GM23338 (cell line): ENCODE results near the gene ATF2. TPM values are rescaled to one million over a fixed set of nuclear protein-coding genes. Genes with fewer than 3 reads are reported as not detected.

Experiments
- ATAC-seq: fragments of 200-7000 bp; cut with Tn5 transposase; 3 replicates; pipeline ENCODE4 v1.9.1; 2020
- DNase-seq: peaks from one replicate; pipeline ENCODE4 v3.0.0-alpha.2; 2015; ENCODE audit warnings: low spot score
- H2AFZ ChIP-seq: fragments of 200-600 bp; sonication (generic); 2 replicates; pipeline ENCODE4 v1.8.0; 2016; ENCODE audit warnings: antibody characterized with exemption, mild to moderate bottlenecking, moderate library complexity
- H3F3A ChIP-seq: fragments of 200-600 bp; sonication (generic); replicated peaks from 2 replicates; pipeline ENCODE4 v1.8.0; 2017; ENCODE audit warnings: antibody characterized with exemption, mixed run types, low read depth
- H3K27ac ChIP-seq: fragments of 200-600 bp; sonication (generic); 2 replicates; pipeline ENCODE4 v1.6.1; 2016; ENCODE audit warnings: low read depth
- H3K27me3 ChIP-seq: fragments of 200-600 bp; sonication (generic); 2 replicates; pipeline ENCODE4 v1.8.0; 2016; ENCODE audit warnings: mild to moderate bottlenecking, mixed run types, moderate library complexity; ENCODE audit not compliant: insufficient read depth
- H3K36me3 ChIP-seq: fragments of 200-600 bp; sonication (generic); 2 replicates; pipeline ENCODE4 v1.8.0; 2016; ENCODE audit warnings: mild to moderate bottlenecking; ENCODE audit not compliant: insufficient read depth
- H3K4me1 ChIP-seq: fragments of 200-600 bp; sonication (generic); 2 replicates; pipeline ENCODE4 v1.8.0; 2016; ENCODE audit warnings: mild to moderate bottlenecking, moderate library complexity; ENCODE audit not compliant: insufficient read depth
- H3K4me2 ChIP-seq: fragments of 200-600 bp; sonication (generic); 2 replicates; pipeline ENCODE4 v1.7.1; 2017; ENCODE audit warnings: mixed run types
- H3K4me3 ChIP-seq: fragments of 200-600 bp; sonication (generic); 2 replicates; pipeline ENCODE4 v1.6.1; 2016; ENCODE audit warnings: mixed run types
- H3K79me2 ChIP-seq: fragments of 200-600 bp; sonication (generic); replicated peaks from 2 replicates; pipeline ENCODE4 v1.8.0; 2017; ENCODE audit warnings: mild to moderate bottlenecking; ENCODE audit not compliant: insufficient read depth
- H3K9me2 ChIP-seq: fragments of 200-600 bp; sonication (generic); 2 replicates; pipeline ENCODE4 v1.8.0; 2017; ENCODE audit not compliant: insufficient read depth
- H4K20me1 ChIP-seq: fragments of 200-600 bp; sonication (generic); replicated peaks from 2 replicates; pipeline ENCODE4 v1.8.0; 2017; ENCODE audit warnings: mild to moderate bottlenecking; ENCODE audit not compliant: insufficient read depth
- H3K27ac Mint-ChIP-seq: 2 replicates; pipeline ENCODE4 v1.8.0; 2020; ENCODE audit warnings: inconsistent platforms, mild to moderate bottlenecking, moderate library complexity, mixed read lengths
- H3K27me3 Mint-ChIP-seq: 3 replicates; pipeline ENCODE4 v1.8.0; 2022; ENCODE audit warnings: low read depth, mild to moderate bottlenecking, moderate library complexity, mixed read lengths, inconsistent platforms; ENCODE audit not compliant: insufficient read depth, poor library complexity
- H3K36me3 Mint-ChIP-seq: 3 replicates; pipeline ENCODE4 v1.8.0; 2021; ENCODE audit warnings: low read depth, mild to moderate bottlenecking, inconsistent platforms, moderate library complexity, mixed read lengths
- H3K4me1 Mint-ChIP-seq: 3 replicates; pipeline ENCODE4 v1.8.0; 2020; ENCODE audit warnings: mild to moderate bottlenecking, inconsistent platforms, mixed read lengths
- H3K4me3 Mint-ChIP-seq: 3 replicates; pipeline ENCODE4 v1.8.0; 2021; ENCODE audit warnings: moderate library complexity, mild to moderate bottlenecking, inconsistent platforms, mixed read lengths
- H3K9me3 Mint-ChIP-seq: 3 replicates; pipeline ENCODE4 v1.8.0; 2020; ENCODE audit warnings: moderate library complexity, mild to moderate bottlenecking, inconsistent platforms, mixed read lengths
- CREB1 ChIP-seq: fragments of 250-450 bp; sonication (Bioruptor Pico); IDR thresholded peaks from 2 replicates; pipeline ENCODE4 v1.5.0; 2020; ENCODE audit warnings: low read depth, mild to moderate bottlenecking, moderate library complexity
- ETS1 ChIP-seq: IDR thresholded peaks from 2 replicates; pipeline ENCODE4 v1.6.1; 2016; ENCODE audit warnings: antibody characterized with exemption
- EZH2 ChIP-seq: fragments of 200-600 bp; sonication (generic); IDR thresholded peaks from one replicate; pipeline ENCODE4 v1.8.0; 2017; ENCODE audit warnings: antibody characterized with exemption, mild to moderate bottlenecking, low read depth; ENCODE audit not compliant: unreplicated experiment
- EZH2phosphoT487 ChIP-seq: fragments of 200-600 bp; sonication (generic); IDR thresholded peaks from one replicate; pipeline ENCODE4 v1.8.1; 2018; ENCODE audit warnings: antibody characterized with exemption; ENCODE audit not compliant: unreplicated experiment
- JUNB ChIP-seq: IDR thresholded peaks from one replicate; pipeline ENCODE4 v1.6.1; 2016; ENCODE audit warnings: antibody characterized with exemption; ENCODE audit not compliant: unreplicated experiment
- NANOG ChIP-seq: IDR thresholded peaks from 2 replicates; pipeline ENCODE4 v1.6.1; 2016; ENCODE audit warnings: antibody characterized with exemption, borderline replicate concordance
- POLR2AphosphoS5 ChIP-seq: IDR thresholded peaks from 2 replicates; pipeline ENCODE4 v1.6.1; 2016; ENCODE audit warnings: antibody characterized with exemption, low read depth
- REST ChIP-seq: IDR thresholded peaks from one replicate; pipeline ENCODE4 v1.6.1; 2018; ENCODE audit warnings: antibody characterized with exemption; ENCODE audit not compliant: unreplicated experiment
- STAT1 ChIP-seq: IDR thresholded peaks from one replicate; pipeline ENCODE4 v1.6.1; 2016; ENCODE audit warnings: antibody characterized with exemption; ENCODE audit not compliant: unreplicated experiment
- ZNF114 ChIP-seq: fragments of 250-450 bp; sonication (Bioruptor Pico); IDR thresholded peaks from 2 replicates; pipeline ENCODE4 v1.5.0; 2020; ENCODE audit warnings: mild to moderate bottlenecking, moderate library complexity
- ZNF331 ChIP-seq: fragments of 250-450 bp; sonication (Bioruptor Pico); IDR thresholded peaks from 2 replicates; pipeline ENCODE4 v1.5.0; 2020; ENCODE audit warnings: low read depth, mild to moderate bottlenecking, moderate library complexity
- ZNF462 ChIP-seq: fragments of 250-450 bp; sonication (Bioruptor Pico); IDR thresholded peaks from 2 replicates; pipeline ENCODE4 v1.5.0; 2020; ENCODE audit warnings: mild to moderate bottlenecking, moderate library complexity
- polyA plus RNA-seq: library from polyadenylated mRNA; unstranded; fragments of >200 nt; fragmentation: Nextera tagmentation; extraction: Ambion mirVana; gene quantifications from 2 replicates; pipeline ENCODE4 v1.2.1, GENCODE V29; 2016
- total RNA-seq: library from RNA; depleted of rRNA; stranded (reverse); fragments of >200 nt; shearing (Covaris generic); gene quantifications from 2 replicates; pipeline ENCODE4 v1.2.3, GENCODE V29; 2014

The ATF2 gene
- total and polyA plus RNA-seq, 2 experiments from 2014 or later: 23.6 to 56.2 TPM

GRCh38 chr2:175126661-175127060 lies 41.3 kb downstream of the ATF2 start:
- H2AFZ ChIP-seq: no peak overlapping the region

More at GRCh38 chr2:175126661-175127060, 41.3 kb downstream of the ATF2 start:
- peaks cover 9% of the 10 kb centered on the region; the same call in 1 of the 2 replicates for H3K36me3 ChIP-seq
- H3K79me2 ChIP-seq: peaks cover 13% of the 10 kb centered on the region
- TF ChIP-seq EZH2: no peak
- TF ChIP-seq ETS1: no peak
- TF ChIP-seq REST: no peak
- no peak for TF ChIP-seq JUNB
- no peak for TF ChIP-seq STAT1
- TF ChIP-seq CREB1 (CRISPR knock-in tag): no peak
- no peak for TF ChIP-seq ZNF331
- TF ChIP-seq NANOG: no peak
- no peak for TF ChIP-seq ZNF462 (CRISPR knock-in tag)
- TF ChIP-seq ZNF114 (CRISPR knock-in tag): no peak
- no peak for TF ChIP-seq EZH2phosphoT487
- no peak for TF ChIP-seq POLR2AphosphoS5
- H3K27me3 Mint-ChIP-seq: no peaks in the 10 kb centered on the region
- no peaks in the 10 kb centered on the region for H3K27me3 ChIP-seq
- no peak overlapping the region for H3K4me2 ChIP-seq
- DNase-seq (no peak), ATAC-seq (no peak)
- H3K4me1 Mint-ChIP-seq: peaks cover 2% of the 10 kb centered on the region; the same call in 1 of the 3 replicates
- H3K4me3 ChIP-seq: no peak overlapping the region
- H3K9me3 Mint-ChIP-seq: no peaks in the 10 kb centered on the region
- H3F3A ChIP-seq: no peaks in the 10 kb centered on the region
- no peaks in the 10 kb centered on the region for H3K9me2 ChIP-seq
- H3K27ac ChIP-seq: no peak overlapping the region
- H3K4me1 ChIP-seq: peaks cover 5% of the 10 kb centered on the region; the same call in 1 of the 2 replicates
- no peaks in the 10 kb centered on the region for H4K20me1 ChIP-seq
- H3K27ac Mint-ChIP-seq: no peak overlapping the region
- H3K4me3 Mint-ChIP-seq: no peak overlapping the region
- H3K36me3 Mint-ChIP-seq: peaks cover 27% of the 10 kb centered on the region
